Caco-2 (cell line): ENCODE data around the gene IMMT. TPM values are rescaled to one million over a fixed set of nuclear protein-coding genes. Genes with fewer than 3 reads are reported as not detected.
"Not testable (repeated sequence)": the region's sequence is repeated elsewhere in the genome, so short reads cannot be mapped to it uniquely, and the experiment has no call there.

ENCODE experiments used
- BruUV-seq: library from RNA; stranded (reverse); fragments of 400-500 nt; replicated peaks from 2 replicates; lab custom pipeline; 2021; lab: Mats Ljungman, UMichigan
- CTCF ChIA-PET: fragments of 300-600 bp; sonication (Branson Sonifier 250); formaldehyde crosslinking; loops from one replicate; lab custom pipeline; 2022; ENCODE audit warnings: antibody characterized with exemption; lab: Charles Lee
- POLR2A ChIA-PET: fragments of 300-600 bp; sonication (Branson Sonifier 250); formaldehyde crosslinking; loops from one replicate; lab custom pipeline; 2022; ENCODE audit warnings: antibody characterized with exemption; lab: Charles Lee
- DNase-seq, 2 experiments: peaks; one replicate each; pipeline versions ENCODE4 v3.0.0 to v3.0.0-alpha.2; 2020 to 2022
- H3K27me3 ChIP-seq: replicated peaks from 2 replicates; pipeline ENCODE4 v1.6.0; 2011; ENCODE audit warnings: low read length; ENCODE audit not compliant: control insufficient read depth, insufficient read depth
- H3K36me3 ChIP-seq: 2 replicates; pipeline ENCODE4 v1.5.1; 2011; ENCODE audit warnings: low read length; ENCODE audit not compliant: control insufficient read depth, insufficient read depth
- H3K4me1 ChIP-seq: fragments of 250-450 bp; sonication (Bioruptor Pico); 2 replicates; pipeline ENCODE4 v1.5.1; 2020; ENCODE audit warnings: mild to moderate bottlenecking
- H3K4me3 ChIP-seq: 2 replicates; pipeline ENCODE4 v1.5.1; 2011; ENCODE audit warnings: low read depth, mild to moderate bottlenecking, control low read depth, low read length
- H3K9me3 ChIP-seq: fragments of 250-450 bp; sonication (Bioruptor Pico); 2 replicates; pipeline ENCODE4 v1.5.1; 2020; ENCODE audit warnings: mild to moderate bottlenecking, moderate library complexity
- H3K27ac Mint-ChIP-seq: one replicate; pipeline ENCODE4 v1.8.0; 2022; ENCODE audit warnings: mixed read lengths; ENCODE audit not compliant: unreplicated experiment
- H3K27me3 Mint-ChIP-seq: one replicate; pipeline ENCODE4 v1.8.0; 2022; ENCODE audit warnings: mixed read lengths; ENCODE audit not compliant: insufficient read depth, unreplicated experiment
- H3K36me3 Mint-ChIP-seq: one replicate; pipeline ENCODE4 v1.8.0; 2022; ENCODE audit warnings: mild to moderate bottlenecking, mixed read lengths; ENCODE audit not compliant: insufficient read depth, unreplicated experiment
- H3K4me1 Mint-ChIP-seq: one replicate; pipeline ENCODE4 v1.8.0; 2022; ENCODE audit warnings: low read depth, mixed read lengths; ENCODE audit not compliant: unreplicated experiment
- H3K4me3 Mint-ChIP-seq: one replicate; pipeline ENCODE4 v1.8.0; 2022; ENCODE audit warnings: mild to moderate bottlenecking, moderate library complexity, mixed read lengths; ENCODE audit not compliant: unreplicated experiment
- H3K9me3 Mint-ChIP-seq: one replicate; pipeline ENCODE4 v1.8.0; 2022; ENCODE audit warnings: mixed read lengths; ENCODE audit not compliant: unreplicated experiment
- intact Hi-C: fragments of 100-400 bp; cut with micrococcal nuclease; formaldehyde crosslinking; loops from one replicate; pipeline ENCODE4 v1.10.0; 2022; ENCODE audit not compliant: unreplicated experiment
- total RNA-seq: library from RNA; stranded (reverse); gene quantifications from 2 replicates; pipeline ENCODE4 v1.2.3, GENCODE V29; 2022
- TF ChIP-seq, protein P1 (sequence below), 2 experiments: fragments of 200-600 bp in 1 of 2; IDR thresholded peaks; 1 replicate in 1 of 2; 2 replicates in 1 of 2; pipeline versions ENCODE4 v1.5.1 to v1.8.0; 2011 to 2022; ENCODE audit warnings: antibody characterized with exemption in 1 of 2, control low read depth in 1 of 2, inconsistent platforms in 1 of 2, low read depth in 1 of 2, low read length in 1 of 2, mild to moderate bottlenecking in 1 of 2, moderate library complexity in 1 of 2; ENCODE audit not compliant: insufficient read depth in 1 of 2, severe bottlenecking in 1 of 2, unreplicated experiment in 1 of 2

Gene IMMT
- total RNA-seq, 1 experiment from 2014 or later, result 129 TPM

DNA sequence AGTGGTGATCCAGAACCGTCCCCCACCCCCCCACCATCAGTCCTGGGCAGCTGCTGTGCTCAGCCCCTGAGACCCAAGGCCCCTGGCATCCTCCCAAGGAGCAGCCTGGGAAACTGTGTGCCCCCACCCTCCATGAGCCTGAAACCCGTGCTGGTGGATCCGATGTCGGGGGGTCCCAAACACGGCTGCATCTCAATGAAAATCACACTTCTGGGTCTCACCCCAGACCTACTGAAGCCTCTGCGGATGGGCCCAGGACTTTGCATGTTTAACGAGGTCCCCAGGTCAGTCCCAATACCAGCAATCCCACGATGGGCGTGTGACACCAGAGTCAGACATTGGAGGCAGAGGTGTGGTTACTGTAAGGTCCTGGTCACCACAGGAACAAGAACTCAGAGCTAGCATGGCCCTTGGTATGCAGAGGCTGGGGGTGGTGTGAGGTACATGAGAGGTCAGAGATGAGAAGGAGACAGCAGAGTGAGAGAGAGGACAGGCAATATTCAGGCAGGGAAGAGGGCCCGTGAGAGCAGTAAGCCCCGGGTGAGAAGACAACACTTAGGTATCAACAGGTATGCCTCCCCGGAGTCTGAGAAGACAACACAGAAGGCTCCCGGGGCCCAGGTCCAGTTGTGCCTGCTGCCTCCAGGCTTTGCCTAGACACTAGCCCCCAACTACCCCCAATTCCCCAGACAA lies 36.6 kb upstream of the IMMT start:
- H3K4me3 Mint-ChIP-seq, result no peak overlapping the region
- no peaks in the 10 kb centered on the region for H3K9me3 ChIP-seq
- intact Hi-C loops, result no loop called here
- POLR2A ChIA-PET, result no interaction called here
- CTCF ChIA-PET, result no interaction called here
- BruUV-seq, result no TSS peak
- no peaks in the 10 kb centered on the region for H3K36me3 Mint-ChIP-seq
- TF ChIP-seq, protein P1, sequence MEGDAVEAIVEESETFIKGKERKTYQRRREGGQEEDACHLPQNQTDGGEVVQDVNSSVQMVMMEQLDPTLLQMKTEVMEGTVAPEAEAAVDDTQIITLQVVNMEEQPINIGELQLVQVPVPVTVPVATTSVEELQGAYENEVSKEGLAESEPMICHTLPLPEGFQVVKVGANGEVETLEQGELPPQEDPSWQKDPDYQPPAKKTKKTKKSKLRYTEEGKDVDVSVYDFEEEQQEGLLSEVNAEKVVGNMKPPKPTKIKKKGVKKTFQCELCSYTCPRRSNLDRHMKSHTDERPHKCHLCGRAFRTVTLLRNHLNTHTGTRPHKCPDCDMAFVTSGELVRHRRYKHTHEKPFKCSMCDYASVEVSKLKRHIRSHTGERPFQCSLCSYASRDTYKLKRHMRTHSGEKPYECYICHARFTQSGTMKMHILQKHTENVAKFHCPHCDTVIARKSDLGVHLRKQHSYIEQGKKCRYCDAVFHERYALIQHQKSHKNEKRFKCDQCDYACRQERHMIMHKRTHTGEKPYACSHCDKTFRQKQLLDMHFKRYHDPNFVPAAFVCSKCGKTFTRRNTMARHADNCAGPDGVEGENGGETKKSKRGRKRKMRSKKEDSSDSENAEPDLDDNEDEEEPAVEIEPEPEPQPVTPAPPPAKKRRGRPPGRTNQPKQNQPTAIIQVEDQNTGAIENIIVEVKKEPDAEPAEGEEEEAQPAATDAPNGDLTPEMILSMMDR (IDR thresholded peaks at IDR 0.05; ENCODE audit: insufficient read depth in 1 of 2, low read depth in 1 of 2, low read length in 1 of 2, severe bottlenecking in 1 of 2, unreplicated experiment in 1 of 2), result no peak
- H3K27ac Mint-ChIP-seq, result no peak overlapping the region
- no peaks in the 10 kb centered on the region for H3K27me3 Mint-ChIP-seq
- no peaks in the 10 kb centered on the region; the same call in 1 of the 2 replicates for H3K36me3 ChIP-seq
- H3K4me1 Mint-ChIP-seq, result peaks cover 6% of the 10 kb centered on the region
- no peaks in the 10 kb centered on the region for H3K9me3 Mint-ChIP-seq
- no peaks in the 10 kb centered on the region for H3K27me3 ChIP-seq
- no peak overlapping the region for H3K4me3 ChIP-seq
- H3K4me1 ChIP-seq, result no peaks in the 10 kb centered on the region
- no peak for DNase-seq

GRCh38 chr2:86230961-86231360 lies 35.7 kb upstream of the IMMT start:
- Histone ChIP-seq H3K27me3 (no peaks in the 10 kb centered on the region), H3K4me3 (no peak overlapping the region), H3K36me3 (no peaks in the 10 kb centered on the region; the same call in 1 of the 2 replicates), H3K4me1 (no peaks in the 10 kb centered on the region), H3K9me3 (no peaks in the 10 kb centered on the region)
- TF ChIP-seq, protein P1 (IDR thresholded peaks at IDR 0.05; ENCODE audit: insufficient read depth in 1 of 2, low read depth in 1 of 2, low read length in 1 of 2, severe bottlenecking in 1 of 2, unreplicated experiment in 1 of 2), result no peak
- no peak overlapping the region for H3K4me3 Mint-ChIP-seq
- no peaks in the 10 kb centered on the region for H3K9me3 Mint-ChIP-seq
- POLR2A ChIA-PET, result no interaction called here
- no peaks in the 10 kb centered on the region for H3K27me3 Mint-ChIP-seq
- CTCF ChIA-PET, result no interaction called here
- intact Hi-C loops, result no loop called here
- no peaks in the 10 kb centered on the region for H3K36me3 Mint-ChIP-seq
- H3K4me1 Mint-ChIP-seq, result peaks cover 6% of the 10 kb centered on the region
- H3K27ac Mint-ChIP-seq, result no peak overlapping the region
- no TSS peak for BruUV-seq
- DNase-seq, result no peak

- no TSS peak for BruUV-seq
- TF ChIP-seq, protein P1 (IDR thresholded peaks at IDR 0.05; ENCODE audit: insufficient read depth in 1 of 2, low read depth in 1 of 2, low read length in 1 of 2, severe bottlenecking in 1 of 2, unreplicated experiment in 1 of 2), result no peak
- POLR2A ChIA-PET, result interaction anchor here (0.7 kb wide), 1 partner anchor 91 kb away, joined by 3 read pairs; no protein-coding TSS in a partner anchor
- no peaks in the 10 kb centered on the region for H3K36me3 Mint-ChIP-seq
- no peaks in the 10 kb centered on the region for H3K9me3 ChIP-seq
- no peaks in the 10 kb centered on the region for H3K27me3 Mint-ChIP-seq
- no peaks in the 10 kb centered on the region for H3K4me1 ChIP-seq
- H3K27me3 ChIP-seq, result no peaks in the 10 kb centered on the region
- no peaks in the 10 kb centered on the region for H3K4me1 Mint-ChIP-seq
- CTCF ChIA-PET, result no interaction called here
- no peak overlapping the region for H3K4me3 ChIP-seq
- no peaks in the 10 kb centered on the region for H3K9me3 Mint-ChIP-seq
- no peaks in the 10 kb centered on the region; the same call in 1 of the 2 replicates for H3K36me3 ChIP-seq
- DNase-seq, result no peak
- H3K4me3 Mint-ChIP-seq, result no peak overlapping the region
- intact Hi-C loops, result no loop called here
- no peak overlapping the region for H3K27ac Mint-ChIP-seq
These were observed 34.0 kb upstream of the IMMT start for GRCh38 chr2:86229221-86229620.

GRCh38 chr2:86228574-86228973 lies 33.3 kb upstream of the IMMT start:
- H3K4me1 ChIP-seq, H3K9me3 ChIP-seq, H3K27me3 ChIP-seq, H3K4me3 Mint-ChIP-seq, DNase-seq, H3K27me3 Mint-ChIP-seq, BruUV-seq, H3K36me3 Mint-ChIP-seq, intact Hi-C loops, H3K36me3 ChIP-seq, H3K4me1 Mint-ChIP-seq, H3K9me3 Mint-ChIP-seq, POLR2A ChIA-PET, H3K27ac Mint-ChIP-seq, H3K4me3 ChIP-seq, CTCF ChIA-PET: not testable (repeated sequence)
